MCF 10A (cell line): ENCODE data around the gene PSMG3. TPM values are rescaled to one million over a fixed set of nuclear protein-coding genes. Genes with fewer than 3 reads are reported as not detected.

Source experiments
- BruUV-seq: library from RNA; stranded (reverse); fragments of 400-500 nt; replicated peaks from 2 replicates; lab custom pipeline; 2021; lab: Mats Ljungman, UMichigan
- CTCF ChIA-PET: fragments of 300-600 bp; sonication (Branson Sonifier 250); formaldehyde crosslinking; extraction: SDS; loops from one replicate; lab custom pipeline; 2021; ENCODE audit warnings: antibody characterized with exemption, inconsistent platforms; lab: Yijun Ruan, JAX
- POLR2A ChIA-PET: fragments of 300-600, 350-650 bp; sonication (Branson Sonifier 250); formaldehyde crosslinking; extraction: SDS; loops from one replicate; lab custom pipeline; 2020; ENCODE audit warnings: antibody characterized with exemption, inconsistent platforms; lab: Yijun Ruan, JAX
- DNase-seq: peaks from one replicate; pipeline ENCODE4 v3.0.0-alpha.2; 2018; ENCODE audit not compliant: unreplicated experiment
- H3K27ac Mint-ChIP-seq: one replicate; pipeline ENCODE4 v1.8.0; 2022; ENCODE audit warnings: mild to moderate bottlenecking, low read depth, mixed read lengths; ENCODE audit not compliant: unreplicated experiment
- H3K27me3 Mint-ChIP-seq: one replicate; pipeline ENCODE4 v1.8.0; 2022; ENCODE audit warnings: mixed read lengths; ENCODE audit not compliant: insufficient read depth, unreplicated experiment
- H3K36me3 Mint-ChIP-seq: one replicate; pipeline ENCODE4 v1.8.0; 2022; ENCODE audit warnings: mild to moderate bottlenecking, moderate library complexity, mixed read lengths; ENCODE audit not compliant: insufficient read depth, unreplicated experiment
- H3K4me1 Mint-ChIP-seq: one replicate; pipeline ENCODE4 v1.8.0; 2022; ENCODE audit warnings: mixed read lengths; ENCODE audit not compliant: insufficient read depth, unreplicated experiment
- H3K4me3 Mint-ChIP-seq: one replicate; pipeline ENCODE4 v1.8.0; 2022; ENCODE audit warnings: mild to moderate bottlenecking, moderate library complexity, mixed read lengths; ENCODE audit not compliant: unreplicated experiment
- H3K9me3 Mint-ChIP-seq: one replicate; pipeline ENCODE4 v1.8.0; 2022; ENCODE audit warnings: mixed read lengths; ENCODE audit not compliant: unreplicated experiment
- CTCF ChIP-seq: fragments of 200-600 bp; IDR thresholded peaks from one replicate; pipeline ENCODE4 v1.8.0; 2022; ENCODE audit warnings: antibody characterized with exemption, mild to moderate bottlenecking; ENCODE audit not compliant: unreplicated experiment
- intact Hi-C: fragments of 100-400 bp; cut with micrococcal nuclease; formaldehyde crosslinking; loops from 2 replicates; pipeline ENCODE4 v1.14.1; 2022
- total RNA-seq: library from RNA; stranded (reverse); gene quantifications from 2 replicates; pipeline ENCODE4 v1.2.3, GENCODE V29; 2022

The PSMG3 gene
- total RNA-seq, 1 experiment from 2014 or later: 42.1 TPM

GRCh38 chr7:1591396-1591795 is 21.6 kb upstream of the PSMG3 start:
- H3K27me3 Mint-ChIP-seq: peaks cover 88% of the 10 kb centered on the region
- peaks cover 11% of the 10 kb centered on the region for H3K9me3 Mint-ChIP-seq
- H3K36me3 Mint-ChIP-seq: no peaks in the 10 kb centered on the region
- no peak for TF ChIP-seq CTCF
- ChIA-PET CTCF (no interaction called here), POLR2A (interaction anchor here (0.7 kb wide), 1 partner anchor 36 kb away, joined by 3 read pairs; no protein-coding TSS in a partner anchor)
- no peak for DNase-seq
- intact Hi-C loops: no loop called here
- no peak overlapping the region for H3K27ac Mint-ChIP-seq
- no peak overlapping the region for H3K4me3 Mint-ChIP-seq
- BruUV-seq: no TSS peak
- no peaks in the 10 kb centered on the region for H3K4me1 Mint-ChIP-seq

GRCh38 chr7:1590887-1591286 is 21.1 kb upstream of the PSMG3 start:
- no TSS peak for BruUV-seq
- TF ChIP-seq CTCF: no peak
- CTCF ChIA-PET: interaction anchor here (0.6 kb wide), 1 partner anchor 382 kb away, joined by 3 read pairs; no protein-coding TSS in a partner anchor

DNA sequence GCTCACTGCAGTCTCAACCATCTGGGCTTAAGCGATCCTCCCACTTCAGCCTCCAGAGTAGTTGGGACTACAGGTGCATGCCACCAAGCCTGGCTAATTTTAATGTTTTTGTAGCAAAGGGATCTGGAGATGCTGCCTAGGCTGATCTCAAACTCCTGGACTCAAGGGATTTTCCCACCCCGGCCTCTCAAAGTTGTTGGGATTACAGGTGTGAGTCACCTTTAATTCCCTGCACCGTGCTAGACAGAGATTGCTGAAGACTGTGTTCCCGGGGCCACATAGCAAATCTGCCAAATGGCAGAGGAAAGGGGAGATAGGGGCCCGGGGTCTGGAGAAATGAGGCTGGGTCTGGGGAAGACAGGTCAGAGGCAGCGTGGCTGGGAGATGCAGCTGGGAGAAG is 20.6 kb upstream of the PSMG3 start:
- BruUV-seq: no TSS peak
- Mint-ChIP-seq H3K4me1 (no peaks in the 10 kb centered on the region), H3K27me3 (peaks cover 78% of the 10 kb centered on the region), H3K36me3 (no peaks in the 10 kb centered on the region), H3K27ac (no peak overlapping the region), H3K4me3 (no peak overlapping the region), H3K9me3 (peaks cover 11% of the 10 kb centered on the region)
- no peak for TF ChIP-seq CTCF
- intact Hi-C loops: no loop called here
- POLR2A ChIA-PET: no interaction called here
- no peak for DNase-seq
- CTCF ChIA-PET: interaction anchor here (0.6 kb wide), 1 partner anchor 383 kb away, joined by 3 read pairs; no protein-coding TSS in a partner anchor

More at GRCh38 chr7:1590887-1591286, 21.1 kb upstream of the PSMG3 start:
- Mint-ChIP-seq H3K27ac (no peak overlapping the region), H3K4me1 (no peaks in the 10 kb centered on the region), H3K9me3 (peaks cover 11% of the 10 kb centered on the region), H3K4me3 (no peak overlapping the region), H3K27me3 (peaks cover 82% of the 10 kb centered on the region), H3K36me3 (no peaks in the 10 kb centered on the region)
- POLR2A ChIA-PET: no interaction called here
- DNase-seq: no peak
- intact Hi-C loops: no loop called here

GRCh38 chr7:1588978-1589377 is 19.1 kb upstream of the PSMG3 start:
- ChIA-PET CTCF (no interaction called here), POLR2A (no interaction called here)
- BruUV-seq: no TSS peak
- TF ChIP-seq CTCF: no peak
- no peak for DNase-seq
- intact Hi-C loops: no loop called here
- Mint-ChIP-seq H3K27me3 (peaks cover 63% of the 10 kb centered on the region), H3K4me3 (no peak overlapping the region), H3K27ac (no peak overlapping the region), H3K36me3 (no peaks in the 10 kb centered on the region), H3K4me1 (no peaks in the 10 kb centered on the region), H3K9me3 (no peaks in the 10 kb centered on the region)
